Measurements from ENCODE around the gene FBXO31. TPM values are rescaled to one million over a fixed set of nuclear protein-coding genes. Genes with fewer than 3 reads are reported as not detected.

Gene FBXO31
- total RNA-seq, 1 donor from 2014 or later: 93.3 TPM

- DNase-seq (ENCODE audit: extremely low spot score in 2 of 2): no peak
- intact Hi-C loops (cut with DNase I): no loop called here
- Histone ChIP-seq H3K27me3 (no peaks in the 10 kb centered on the region), H3K4me3 (no peak overlapping the region), H3K36me3 (peaks cover 0 to 77% of the 10 kb centered on the region in 2 donors), H3K27ac (no peak overlapping the region), H3K4me1 (no peaks in the 10 kb centered on the region), H3K9me3 (no peaks in the 10 kb centered on the region)
- TF ChIP-seq POLR2A (IDR thresholded peaks at IDR 0.05): no peak
- no peak for TF ChIP-seq CTCF (IDR thresholded peaks at IDR 0.05)
- no peak for TF ChIP-seq POLR2AphosphoS5 (IDR thresholded peaks at IDR 0.05; ENCODE audit: insufficient read depth in 1 of 2, low read depth in 1 of 2)
Observed at GRCh38 chr16:87337262-87337771, 46.3 kb downstream of the FBXO31 start.

- H3K4me1 ChIP-seq: no peaks in the 10 kb centered on the region
- peaks cover 0 to 70% of the 10 kb centered on the region in 2 donors for H3K36me3 ChIP-seq
- no peak for TF ChIP-seq CTCF (IDR thresholded peaks at IDR 0.05)
- no peak for TF ChIP-seq POLR2AphosphoS5 (IDR thresholded peaks at IDR 0.05; ENCODE audit: insufficient read depth in 1 of 2, low read depth in 1 of 2)
- TF ChIP-seq POLR2A (IDR thresholded peaks at IDR 0.05): no peak
- DNase-seq (ENCODE audit: extremely low spot score in 2 of 2): no peak
- intact Hi-C loops (cut with DNase I): no loop called here
- H3K9me3 ChIP-seq: no peaks in the 10 kb centered on the region
- H3K4me3 ChIP-seq: no peak overlapping the region
- no peak overlapping the region for H3K27ac ChIP-seq
- H3K27me3 ChIP-seq: no peaks in the 10 kb centered on the region
Observed at GRCh38 chr16:87336434-87337240, 46.9 kb downstream of the FBXO31 start.

GRCh38 chr16:87335625-87336433 lies 47.7 kb downstream of the FBXO31 start:
- no peaks in the 10 kb centered on the region for H3K27me3 ChIP-seq
- TF ChIP-seq CTCF (IDR thresholded peaks at IDR 0.05): no peak
- TF ChIP-seq POLR2AphosphoS5 (IDR thresholded peaks at IDR 0.05; ENCODE audit: insufficient read depth in 1 of 2, low read depth in 1 of 2): no peak
- TF ChIP-seq POLR2A (IDR thresholded peaks at IDR 0.05): no peak
- H3K4me1 ChIP-seq: no peaks in the 10 kb centered on the region
- DNase-seq (ENCODE audit: extremely low spot score in 2 of 2): no peak
- H3K27ac ChIP-seq: no peak overlapping the region
- H3K4me3 ChIP-seq: no peak overlapping the region
- H3K9me3 ChIP-seq: no peaks in the 10 kb centered on the region
- peaks cover 0 to 72% of the 10 kb centered on the region in 2 donors for H3K36me3 ChIP-seq
- intact Hi-C loops (cut with DNase I): no loop called here

- H3K4me1 ChIP-seq: no peaks in the 10 kb centered on the region
- H3K9me3 ChIP-seq: no peaks in the 10 kb centered on the region
- H3K4me3 ChIP-seq: no peak overlapping the region
- no peak for DNase-seq (ENCODE audit: extremely low spot score in 2 of 2)
- intact Hi-C loops (cut with DNase I): no loop called here
- H3K27ac ChIP-seq: no peak overlapping the region
- no peaks in the 10 kb centered on the region for H3K27me3 ChIP-seq
- TF ChIP-seq CTCF (IDR thresholded peaks at IDR 0.05) (no peak), POLR2A (IDR thresholded peaks at IDR 0.05) (no peak), POLR2AphosphoS5 (IDR thresholded peaks at IDR 0.05; ENCODE audit: insufficient read depth in 1 of 2, low read depth in 1 of 2) (no peak)
- H3K36me3 ChIP-seq: peaks cover 4 to 76% of the 10 kb centered on the region in 2 donors
Observed at GRCh38 chr16:87334651-87335624, 48.6 kb downstream of the FBXO31 start.
